OCI-LY7 (cell line): Measurements from ENCODE around the gene SEC24D. TPM values are rescaled to one million over a fixed set of nuclear protein-coding genes. Genes with fewer than 3 reads are reported as not detected.

ENCODE experiments used
- BruUV-seq: library from RNA; stranded (reverse); fragments of 400-500 nt; replicated peaks from 2 replicates; lab custom pipeline; 2021; lab: Mats Ljungman, UMichigan
- CTCF ChIA-PET: fragments of 300-600 bp; sonication (Branson Sonifier 250); formaldehyde crosslinking; loops from one replicate; lab custom pipeline; 2022; ENCODE audit warnings: antibody characterized with exemption; ENCODE audit not compliant: unreplicated experiment; lab: Charles Lee
- POLR2A ChIA-PET: fragments of 300-600 bp; sonication (Branson Sonifier 250); formaldehyde crosslinking; loops from one replicate; lab custom pipeline; 2022; ENCODE audit warnings: antibody characterized with exemption; lab: Charles Lee
- DNase-seq: peaks from one replicate; pipeline ENCODE4 v3.0.0-alpha.2; 2015; ENCODE audit warnings: low spot score
- H2AFZ ChIP-seq: fragments of 200-600 bp; sonication (generic), shearing (Covaris generic); 2 replicates; pipeline ENCODE4 v1.6.1; 2014; ENCODE audit warnings: mild to moderate bottlenecking, antibody characterized with exemption, low read length, moderate library complexity
- H3K27ac ChIP-seq: fragments of 200-600 bp; sonication (generic); 2 replicates; pipeline ENCODE4 v1.5.1; 2014; ENCODE audit warnings: mixed run types, low read depth, mild to moderate bottlenecking, moderate library complexity, low read length, inconsistent platforms; ENCODE audit not compliant: poor library complexity, severe bottlenecking
- H3K36me3 ChIP-seq: fragments of 200-600 bp; sonication (generic); 2 replicates; pipeline ENCODE4 v1.6.1; 2014; ENCODE audit warnings: mild to moderate bottlenecking, antibody characterized with exemption, low read length, moderate library complexity, mixed read lengths; ENCODE audit not compliant: insufficient read depth
- H3K4me1 ChIP-seq: fragments of 200-600 bp; sonication (generic); 2 replicates; pipeline ENCODE4 v1.5.1; 2014; ENCODE audit warnings: mild to moderate bottlenecking, low read length; ENCODE audit not compliant: insufficient read depth, poor library complexity, severe bottlenecking
- H3K4me2 ChIP-seq: fragments of 200-600 bp; sonication (generic); 2 replicates; pipeline ENCODE4 v1.6.1; 2014; ENCODE audit warnings: mild to moderate bottlenecking, low read length
- H3K4me3 ChIP-seq: fragments of 200-600 bp; sonication (generic); 2 replicates; pipeline ENCODE4 v1.5.1; 2014; ENCODE audit warnings: mild to moderate bottlenecking, low read depth, low read length; ENCODE audit not compliant: poor library complexity, severe bottlenecking
- H3K79me2 ChIP-seq: fragments of 200-600 bp; sonication (generic); 2 replicates; pipeline ENCODE4 v1.6.1; 2016; ENCODE audit warnings: low read depth, mild to moderate bottlenecking, low read length, moderate library complexity, mixed read lengths; ENCODE audit not compliant: insufficient read depth
- H3K9me2 ChIP-seq: fragments of 200-600 bp; sonication (generic); 2 replicates; pipeline ENCODE4 v1.6.1; 2016; ENCODE audit warnings: mild to moderate bottlenecking, low read length, mixed read lengths; ENCODE audit not compliant: insufficient read depth
- H3K9me3 ChIP-seq: fragments of 200-600 bp; sonication (generic); 2 replicates; pipeline ENCODE4 v1.6.1; 2014; ENCODE audit warnings: mild to moderate bottlenecking, mixed run types, low read length, mixed read lengths
- H4K20me1 ChIP-seq: fragments of 200-600 bp; sonication (generic); 2 replicates; pipeline ENCODE4 v1.6.1; 2014; ENCODE audit warnings: mild to moderate bottlenecking, antibody characterized with exemption, low read length, moderate library complexity, mixed read lengths; ENCODE audit not compliant: insufficient read depth
- CTCF ChIP-seq: fragments of 200-600 bp; sonication (generic); conservative IDR thresholded peaks from 2 replicates; pipeline ENCODE4 v1.5.1; 2014; ENCODE audit warnings: mild to moderate bottlenecking, antibody characterized with exemption, low read length, moderate library complexity, mixed read lengths
- EZH2phosphoT487 ChIP-seq: fragments of 200-600 bp; sonication (generic); IDR thresholded peaks from 2 replicates; pipeline ENCODE4 v1.6.1; 2018; ENCODE audit warnings: low read depth, borderline replicate concordance, mild to moderate bottlenecking, mixed run types, antibody characterized with exemption, low read length, moderate library complexity, mixed read lengths
- intact Hi-C: fragments of 100-400 bp; cut with micrococcal nuclease; formaldehyde crosslinking; loops from one replicate; pipeline ENCODE4 v1.10.0; 2022; ENCODE audit not compliant: unreplicated experiment
- total RNA-seq, 2 experiments: library from RNA; depleted of rRNA in 1 of 2; stranded (reverse); fragments of >200 nt in 1 of 2; shearing (Covaris generic) in 1 of 2; gene quantifications; 2 replicates each; pipeline ENCODE4 v1.2.3, GENCODE V29; 2014 to 2022

SEC24D gene
- total RNA-seq, 2 experiments from 2014 or later = 15.1 to 56.1 TPM

- BruUV-seq = no TSS peak
- Histone ChIP-seq H4K20me1 (no peaks in the 10 kb centered on the region), H2AFZ (no peak overlapping the region), H3K27ac (no peak overlapping the region), H3K4me2 (no peak overlapping the region), H3K9me2 (no peaks in the 10 kb centered on the region), H3K9me3 (no peaks in the 10 kb centered on the region), H3K4me1 (peaks cover 2% of the 10 kb centered on the region), H3K4me3 (no peak overlapping the region), H3K79me2 (no peaks in the 10 kb centered on the region), H3K36me3 (peaks cover 80% of the 10 kb centered on the region)
- CTCF ChIA-PET = no interaction called here
- DNase-seq = no peak
- intact Hi-C loops = no loop called here
- POLR2A ChIA-PET = interaction anchor here (0.5 to 1.4 kb wide), 4 partner anchors 12 to 32 kb away, joined by 3 to 6 read pairs (median 4); no protein-coding TSS in a partner anchor
- TF ChIP-seq CTCF = no peak
- no peak for TF ChIP-seq EZH2phosphoT487
Measured at GRCh38 chr4:118732591-118733330, 103.2 kb downstream of the SEC24D start.

- Histone ChIP-seq H3K9me2 (no peaks in the 10 kb centered on the region), H2AFZ (no peak overlapping the region), H3K9me3 (no peaks in the 10 kb centered on the region), H3K27ac (no peak overlapping the region), H3K36me3 (peaks cover 81% of the 10 kb centered on the region), H3K4me3 (no peak overlapping the region), H4K20me1 (no peaks in the 10 kb centered on the region), H3K4me2 (no peak overlapping the region), H3K79me2 (no peaks in the 10 kb centered on the region), H3K4me1 (peaks cover 4% of the 10 kb centered on the region)
- intact Hi-C loops = no loop called here
- BruUV-seq = no TSS peak
- no peak for TF ChIP-seq EZH2phosphoT487
- TF ChIP-seq CTCF = no peak
- POLR2A ChIA-PET = no interaction called here
- CTCF ChIA-PET = no interaction called here
- no peak for DNase-seq
Measured at GRCh38 chr4:118730683-118731082, 105.2 kb downstream of the SEC24D start.
